ENCODE results near the gene STX18.

GRCh38 chr4:4391866-4392265 lies 150.0 kb downstream of the STX18 start:
- TF ChIP-seq CTCF (IDR thresholded peaks at IDR 0.05 in 2 of 3, conservative IDR thresholded peaks at IDR 0.05 in 1 of 3; ENCODE audit: control insufficient read depth in 2 of 3, extremely low read depth in 1 of 3, insufficient read depth in 1 of 3, low read depth in 3 of 3, low read length in 3 of 3) (no peak), ZSCAN29 (IDR thresholded peaks at IDR 0.05) (no peak), IRF3 (IDR thresholded peaks at IDR 0.05) (no peak), ZNF274 (IDR thresholded peaks at IDR 0.05; ENCODE audit: insufficient read depth, insufficient read length) (no peak), BACH1 (IDR thresholded peaks at IDR 0.05; ENCODE audit: borderline replicate concordance) (no peak), RAD21 (IDR thresholded peaks at IDR 0.05; ENCODE audit: insufficient read depth, low read depth, low read length) (no peak), POLR2A (IDR thresholded peaks at IDR 0.05; ENCODE audit: low read depth, low read length) (no peak), PRDM15 (CRISPR knock-in tag; IDR thresholded peaks at IDR 0.05) (no peak), BCLAF1 (IDR thresholded peaks at IDR 0.05) (no peak), CHD2 (IDR thresholded peaks at IDR 0.05; ENCODE audit: borderline replicate concordance, low read depth, low read length) (no peak), POLR2AphosphoS5 (IDR thresholded peaks at IDR 0.05; ENCODE audit: low read length) (no peak)
